ENCODE data around the gene LZTS2.

Gene LZTS2

GRCh38 chr10:101005361-101005760 is 5.8 kb downstream of the LZTS2 start:
- no peaks in the 10 kb centered on the region for H3K9me3 ChIP-seq (ENCODE audit: low read length)
- no peaks in the 10 kb centered on the region for H3K9me2 ChIP-seq (ENCODE audit: low read depth, low read length)
- no peaks in the 10 kb centered on the region for H3K27me3 ChIP-seq (ENCODE audit: insufficient read depth, low read length)
- TF ChIP-seq EZH2 (IDR thresholded peaks at IDR 0.05; ENCODE audit: borderline replicate concordance, low read length) (no peak), CTCF (IDR thresholded peaks at IDR 0.05; ENCODE audit: low read length) (no peak)
- H3K27ac ChIP-seq (ENCODE audit: low read depth, low read length, poor library complexity, severe bottlenecking): no peak overlapping the region
- no peaks in the 10 kb centered on the region for H3K36me3 ChIP-seq (ENCODE audit: insufficient read depth, low read length)
- no peaks in the 10 kb centered on the region for H3K4me1 ChIP-seq (ENCODE audit: insufficient read depth, low read length, severe bottlenecking)
- no peaks in the 10 kb centered on the region for H4K20me1 ChIP-seq (ENCODE audit: insufficient read depth, low read length)
- H3F3A ChIP-seq (ENCODE audit: insufficient read depth, low read length): no peaks in the 10 kb centered on the region
- H3K9ac ChIP-seq (ENCODE audit: low read length): no peak overlapping the region
- no peak overlapping the region for H3K4me2 ChIP-seq (ENCODE audit: low read length)
- H3K79me2 ChIP-seq (ENCODE audit: insufficient read depth, low read length): no peaks in the 10 kb centered on the region
- no peak overlapping the region for H3K4me3 ChIP-seq (ENCODE audit: low read depth, low read length, poor library complexity, severe bottlenecking)
- H2AFZ ChIP-seq (ENCODE audit: low read length): no peak overlapping the region

DNA sequence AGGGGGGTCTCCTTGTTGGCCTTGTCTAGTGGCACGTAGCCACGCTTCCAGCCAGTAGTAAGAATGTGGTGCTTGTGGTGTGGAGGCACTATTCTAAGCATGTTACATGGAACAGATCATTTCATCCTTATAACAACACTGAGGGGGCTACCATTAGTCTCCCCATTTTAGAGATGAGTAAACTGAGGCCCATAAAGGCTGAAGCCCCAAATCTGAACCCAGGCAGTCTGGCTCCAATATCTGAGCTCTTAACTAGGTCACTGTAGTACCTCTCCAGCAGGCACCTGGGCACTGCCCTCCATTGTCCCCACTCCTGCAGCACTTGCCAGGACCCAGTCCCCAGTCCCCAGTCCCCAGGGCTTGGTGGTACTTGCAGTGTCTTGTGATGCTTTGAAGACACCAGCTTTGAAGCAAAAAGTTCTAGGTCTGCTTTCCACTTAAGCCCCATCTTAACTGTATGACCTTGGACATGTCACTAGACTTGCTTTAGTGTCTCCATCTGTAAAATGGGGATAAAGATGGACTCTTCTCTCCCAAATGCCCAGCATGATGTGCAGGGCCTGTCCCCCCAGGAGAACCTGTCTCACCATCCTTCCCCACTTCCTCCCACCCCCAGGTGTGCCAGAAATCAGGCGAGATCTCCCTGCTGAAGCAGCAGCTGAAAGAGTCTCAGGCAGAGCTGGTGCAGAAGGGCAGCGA is 6.4 kb downstream of the LZTS2 start:
- H3K36me3 ChIP-seq (ENCODE audit: insufficient read depth, low read length): no peaks in the 10 kb centered on the region
- no peaks in the 10 kb centered on the region for H3K4me1 ChIP-seq (ENCODE audit: insufficient read depth, low read length, severe bottlenecking)
- no peaks in the 10 kb centered on the region for H3K79me2 ChIP-seq (ENCODE audit: insufficient read depth, low read length)
- H3K9me2 ChIP-seq (ENCODE audit: low read depth, low read length): no peaks in the 10 kb centered on the region
- no peaks in the 10 kb centered on the region for H3F3A ChIP-seq (ENCODE audit: insufficient read depth, low read length)
- no peak overlapping the region for H3K4me3 ChIP-seq (ENCODE audit: low read depth, low read length, poor library complexity, severe bottlenecking)
- no peaks in the 10 kb centered on the region for H3K9me3 ChIP-seq (ENCODE audit: low read length)
- H3K27ac ChIP-seq (ENCODE audit: low read depth, low read length, poor library complexity, severe bottlenecking): no peak overlapping the region
- H4K20me1 ChIP-seq (ENCODE audit: insufficient read depth, low read length): no peaks in the 10 kb centered on the region
- H2AFZ ChIP-seq (ENCODE audit: low read length): no peak overlapping the region
- H3K4me2 ChIP-seq (ENCODE audit: low read length): no peak overlapping the region
- no peaks in the 10 kb centered on the region for H3K27me3 ChIP-seq (ENCODE audit: insufficient read depth, low read length)
- TF ChIP-seq CTCF (IDR thresholded peaks at IDR 0.05; ENCODE audit: low read length) (no peak), EZH2 (IDR thresholded peaks at IDR 0.05; ENCODE audit: borderline replicate concordance, low read length) (no peak)
- H3K9ac ChIP-seq (ENCODE audit: low read length): no peak overlapping the region

- Histone ChIP-seq H3K4me3 (ENCODE audit: low read depth, low read length, poor library complexity, severe bottlenecking) (no peak overlapping the region), H3K4me1 (ENCODE audit: insufficient read depth, low read length, severe bottlenecking) (no peaks in the 10 kb centered on the region), H4K20me1 (ENCODE audit: insufficient read depth, low read length) (no peaks in the 10 kb centered on the region), H3K9me2 (ENCODE audit: low read depth, low read length) (no peaks in the 10 kb centered on the region), H3K4me2 (ENCODE audit: low read length) (no peak overlapping the region), H3K27me3 (ENCODE audit: insufficient read depth, low read length) (no peaks in the 10 kb centered on the region), H2AFZ (ENCODE audit: low read length) (no peak overlapping the region), H3F3A (ENCODE audit: insufficient read depth, low read length) (no peaks in the 10 kb centered on the region), H3K79me2 (ENCODE audit: insufficient read depth, low read length) (no peaks in the 10 kb centered on the region), H3K9me3 (ENCODE audit: low read length) (no peaks in the 10 kb centered on the region), H3K27ac (ENCODE audit: low read depth, low read length, poor library complexity, severe bottlenecking) (no peak overlapping the region), H3K9ac (ENCODE audit: low read length) (no peak overlapping the region), H3K36me3 (ENCODE audit: insufficient read depth, low read length) (no peaks in the 10 kb centered on the region)
- TF ChIP-seq EZH2 (IDR thresholded peaks at IDR 0.05; ENCODE audit: borderline replicate concordance, low read length): no peak
- TF ChIP-seq CTCF (IDR thresholded peaks at IDR 0.05; ENCODE audit: low read length): no peak
Measured at GRCh38 chr10:101006593-101007098, 7.0 kb downstream of the LZTS2 start.
